ENCODE data around the gene HOMEZ. TPM values are rescaled to one million over a fixed set of nuclear protein-coding genes. Genes with fewer than 3 reads are reported as not detected.

Gene HOMEZ
- total RNA-seq, 2 donors from 2014 or later = 23.8 to 32.0 TPM

DNA sequence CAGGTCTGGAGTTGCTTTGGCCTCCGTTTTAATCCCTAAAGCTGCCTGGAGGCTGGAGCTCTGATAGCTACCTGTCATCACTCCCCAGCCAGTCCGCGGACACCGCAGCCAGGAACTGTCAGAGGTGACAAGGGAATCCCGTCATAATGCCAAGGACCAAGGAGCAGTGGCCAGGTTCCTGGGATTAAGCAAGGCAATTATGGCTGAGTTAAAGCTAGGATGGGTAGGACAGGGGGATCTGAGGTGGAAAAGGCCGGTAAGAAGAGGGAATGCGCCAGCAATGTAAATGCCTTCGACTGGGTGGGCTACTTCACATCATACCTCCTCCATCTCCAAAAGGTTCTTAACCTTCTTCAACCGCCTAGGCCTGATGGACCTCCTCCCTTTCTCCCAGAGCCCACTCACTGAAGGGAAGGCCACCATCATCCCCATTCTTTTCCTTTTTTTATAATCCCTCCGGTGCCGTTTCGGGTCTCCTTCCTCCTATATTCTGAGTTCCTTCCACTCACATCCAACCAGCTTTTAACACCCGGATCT lies 14.8 kb upstream of the HOMEZ start:
- Mint-ChIP-seq H3K27me3 (ENCODE audit: insufficient read depth) (peaks cover 41% of the 10 kb centered on the region), H3K27ac (peak overlapping the region; percentile 83), H3K36me3 (ENCODE audit: low read depth) (peaks cover 3% of the 10 kb centered on the region), H3K9me3 (no peaks in the 10 kb centered on the region), H3K4me3 (peak overlapping the region; percentile 74), H3K4me1 (peaks cover 8% of the 10 kb centered on the region)
- Histone ChIP-seq H3K27me3 (ENCODE audit: control insufficient read depth, insufficient read depth, low read length, poor library complexity, severe bottlenecking) (peaks cover 5% of the 10 kb centered on the region), H3K27ac (ENCODE audit: low read depth, low read length) (peak overlapping the region; percentile 50), H3K9ac (ENCODE audit: extremely low read depth, low read length, poor library complexity, severe bottlenecking) (peak overlapping the region; percentile 28), H3K9me3 (ENCODE audit: control insufficient read depth, low read length) (no peaks in the 10 kb centered on the region), H3K4me1 (ENCODE audit: control insufficient read depth, insufficient read depth, low read length) (no peaks in the 10 kb centered on the region), H3K36me3 (ENCODE audit: control insufficient read depth, insufficient read depth, low read length) (peaks cover 6% of the 10 kb centered on the region), H3K4me3 (ENCODE audit: low read length) (peak overlapping the region; percentile 87)
- TF ChIP-seq, protein P1, sequence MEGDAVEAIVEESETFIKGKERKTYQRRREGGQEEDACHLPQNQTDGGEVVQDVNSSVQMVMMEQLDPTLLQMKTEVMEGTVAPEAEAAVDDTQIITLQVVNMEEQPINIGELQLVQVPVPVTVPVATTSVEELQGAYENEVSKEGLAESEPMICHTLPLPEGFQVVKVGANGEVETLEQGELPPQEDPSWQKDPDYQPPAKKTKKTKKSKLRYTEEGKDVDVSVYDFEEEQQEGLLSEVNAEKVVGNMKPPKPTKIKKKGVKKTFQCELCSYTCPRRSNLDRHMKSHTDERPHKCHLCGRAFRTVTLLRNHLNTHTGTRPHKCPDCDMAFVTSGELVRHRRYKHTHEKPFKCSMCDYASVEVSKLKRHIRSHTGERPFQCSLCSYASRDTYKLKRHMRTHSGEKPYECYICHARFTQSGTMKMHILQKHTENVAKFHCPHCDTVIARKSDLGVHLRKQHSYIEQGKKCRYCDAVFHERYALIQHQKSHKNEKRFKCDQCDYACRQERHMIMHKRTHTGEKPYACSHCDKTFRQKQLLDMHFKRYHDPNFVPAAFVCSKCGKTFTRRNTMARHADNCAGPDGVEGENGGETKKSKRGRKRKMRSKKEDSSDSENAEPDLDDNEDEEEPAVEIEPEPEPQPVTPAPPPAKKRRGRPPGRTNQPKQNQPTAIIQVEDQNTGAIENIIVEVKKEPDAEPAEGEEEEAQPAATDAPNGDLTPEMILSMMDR (conservative IDR thresholded peaks at IDR 0.05) = no peak
- WGBS, 2 experiments (ENCODE audit: insufficient coverage in 1 of 2, insufficient read length in 1 of 2) = 12 to 24% methylated on average over 7 to 13 of the region's 13 CpGs
- DNase-seq = peak; percentile 70

DNA sequence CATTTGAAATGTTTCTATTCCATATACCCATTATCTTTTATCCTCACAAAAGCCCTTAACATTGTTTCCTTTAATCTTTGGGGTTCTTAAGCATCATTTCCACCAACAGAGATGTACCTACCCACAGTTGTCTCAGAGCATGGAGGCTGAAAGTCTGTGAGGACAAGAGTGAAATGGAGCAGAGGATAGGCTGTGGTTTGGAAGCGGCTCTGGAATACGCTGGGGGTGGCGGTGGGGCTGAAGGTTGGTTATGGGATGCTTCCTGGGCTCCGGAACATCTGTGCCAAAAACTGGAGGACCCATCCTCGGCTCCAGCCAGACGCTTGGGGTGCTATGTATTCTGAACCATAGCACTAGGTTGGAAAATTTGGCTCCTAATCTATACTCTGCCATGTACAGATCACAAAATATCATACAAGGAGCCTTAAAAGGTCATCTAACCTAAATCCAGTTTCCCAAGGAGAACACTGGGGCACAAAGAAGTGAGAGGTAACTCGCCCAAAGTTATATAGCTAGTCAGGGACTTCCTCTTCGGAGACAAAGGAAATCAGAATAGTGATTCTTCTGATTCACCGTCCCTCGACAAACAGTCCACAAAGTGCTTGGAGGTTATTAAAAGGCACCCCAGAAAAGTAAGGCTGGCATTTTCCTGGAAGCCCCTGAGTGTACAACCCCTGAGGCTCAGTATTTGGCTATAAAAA lies 14.2 kb upstream of the HOMEZ start:
- Mint-ChIP-seq H3K9me3 (no peaks in the 10 kb centered on the region), H3K4me3 (peak overlapping the region; percentile 74), H3K4me1 (peaks cover 9% of the 10 kb centered on the region), H3K27me3 (ENCODE audit: insufficient read depth) (peaks cover 46% of the 10 kb centered on the region), H3K27ac (no peak overlapping the region), H3K36me3 (ENCODE audit: low read depth) (peaks cover 3% of the 10 kb centered on the region)
- TF ChIP-seq, protein P1 (conservative IDR thresholded peaks at IDR 0.05) = no peak
- Histone ChIP-seq H3K9me3 (ENCODE audit: control insufficient read depth, low read length) (no peaks in the 10 kb centered on the region), H3K9ac (ENCODE audit: extremely low read depth, low read length, poor library complexity, severe bottlenecking) (peak overlapping the region; percentile 28), H3K4me3 (ENCODE audit: low read length) (peak overlapping the region; percentile 87), H3K27me3 (ENCODE audit: control insufficient read depth, insufficient read depth, low read length, poor library complexity, severe bottlenecking) (peaks cover 5% of the 10 kb centered on the region), H3K36me3 (ENCODE audit: control insufficient read depth, insufficient read depth, low read length) (peaks cover 6% of the 10 kb centered on the region), H3K4me1 (ENCODE audit: control insufficient read depth, insufficient read depth, low read length) (no peaks in the 10 kb centered on the region), H3K27ac (ENCODE audit: low read depth, low read length) (no peak overlapping the region)
- no peak for DNase-seq
- 89 to 90% methylated on average over 4 to 10 of the region's 10 CpGs for WGBS, 2 experiments (ENCODE audit: insufficient coverage in 1 of 2, insufficient read length in 1 of 2)

DNA sequence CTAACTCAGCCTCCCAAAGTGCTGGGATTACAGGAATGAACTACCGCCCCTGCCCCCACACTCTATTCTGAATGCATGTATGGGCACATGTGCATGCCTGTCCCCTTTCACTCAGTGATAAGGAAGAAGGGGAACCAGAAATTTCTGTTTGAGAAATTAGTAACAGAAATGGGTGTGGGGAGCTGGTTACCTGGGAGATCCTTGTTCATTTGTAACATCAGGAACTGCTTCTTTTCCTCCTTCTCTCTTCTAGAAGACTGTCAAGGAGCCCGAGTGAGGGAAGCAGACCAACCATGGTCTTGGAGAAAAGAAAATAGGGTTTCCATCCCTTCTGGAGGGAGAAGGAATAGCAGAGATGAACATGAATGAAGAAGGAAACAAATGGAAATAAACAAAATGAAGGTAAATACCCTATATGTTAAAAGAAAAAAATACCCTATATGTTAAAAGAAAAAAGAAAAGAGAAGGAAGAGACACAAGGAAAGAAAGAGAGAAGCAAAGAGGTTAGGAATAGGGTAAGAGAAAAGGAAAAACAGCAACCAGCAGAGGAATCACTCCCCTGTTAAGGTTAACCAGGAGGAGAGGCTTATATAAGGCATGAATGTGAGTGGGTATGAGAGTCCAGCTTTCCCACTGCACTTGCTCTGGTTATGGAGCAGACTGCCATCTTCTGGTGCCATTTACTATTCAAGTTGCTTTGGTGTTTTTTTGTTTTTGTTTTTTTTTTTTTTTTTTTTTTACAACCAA lies 13.5 kb upstream of the HOMEZ start:
- H3K27me3 Mint-ChIP-seq (ENCODE audit: insufficient read depth) = peaks cover 47% of the 10 kb centered on the region
- DNase-seq = no peak
- no peaks in the 10 kb centered on the region for H3K9me3 Mint-ChIP-seq
- 90% methylated on average over 2 of the region's 2 CpGs; no CpG with 5 or more reads in 1 of the 2 experiments for WGBS, 2 experiments (ENCODE audit: insufficient coverage in 1 of 2, insufficient read length in 1 of 2)
- no peak overlapping the region for H3K4me3 ChIP-seq (ENCODE audit: low read length)
- H3K4me1 Mint-ChIP-seq = peaks cover 11% of the 10 kb centered on the region
- no peak overlapping the region for H3K9ac ChIP-seq (ENCODE audit: extremely low read depth, low read length, poor library complexity, severe bottlenecking)
- TF ChIP-seq, protein P1 (conservative IDR thresholded peaks at IDR 0.05) = peak; percentile 35
- no peaks in the 10 kb centered on the region for H3K9me3 ChIP-seq (ENCODE audit: control insufficient read depth, low read length)
- H3K4me1 ChIP-seq (ENCODE audit: control insufficient read depth, insufficient read depth, low read length) = no peaks in the 10 kb centered on the region
- no peak overlapping the region for H3K27ac Mint-ChIP-seq
- peaks cover 6% of the 10 kb centered on the region for H3K36me3 ChIP-seq (ENCODE audit: control insufficient read depth, insufficient read depth, low read length)
- H3K36me3 Mint-ChIP-seq (ENCODE audit: low read depth) = peaks cover 3% of the 10 kb centered on the region
- H3K27me3 ChIP-seq (ENCODE audit: control insufficient read depth, insufficient read depth, low read length, poor library complexity, severe bottlenecking) = peaks cover 5% of the 10 kb centered on the region
- H3K4me3 Mint-ChIP-seq = no peak overlapping the region
- H3K27ac ChIP-seq (ENCODE audit: low read depth, low read length) = no peak overlapping the region

All from endodermal cell (in vitro differentiated cells).